ENCODE results near the gene TMEM203.

TMEM203 gene

GRCh38 chr9:137156567-137157375, 48.7 kb downstream of the TMEM203 start:
- Mint-ChIP-seq H3K9me3 (no peaks in the 10 kb centered on the region), H3K36me3 (ENCODE audit: low read depth) (no peaks in the 10 kb centered on the region), H3K4me1 (ENCODE audit: low read depth) (peaks cover 16% of the 10 kb centered on the region), H3K4me3 (peak overlapping the region; percentile 32), H3K27ac (no peak overlapping the region), H3K27me3 (peaks cover 73% of the 10 kb centered on the region)
- intact Hi-C loops (cut with micrococcal nuclease): no loop called here

All from dendritic cell treated with granulocyte-macrophage colony-stimulating factor and Interleukin-4, amounts not matched to agents 40 ng/mL and 50 ng/mL, for 4 days (primary cell).